Endothelial cell of umbilical vein (primary cell): ENCODE measurements around the gene MAP4K4. TPM values are rescaled to one million over a fixed set of nuclear protein-coding genes. Genes with fewer than 3 reads are reported as not detected.

Source experiments
- BruUV-seq: library from RNA; stranded (reverse); fragments of 400-500 nt; replicated peaks from 2 replicates; lab custom pipeline; 2021; lab: Mats Ljungman, UMichigan
- CTCF ChIA-PET: fragments of 300-600, 350-600 bp; sonication (Branson Sonifier 250); formaldehyde crosslinking; loops from one replicate; lab custom pipeline; 2021; ENCODE audit warnings: antibody characterized with exemption, inconsistent platforms; lab: Charles Lee
- POLR2A ChIA-PET: fragments of 300-600, 350-600 bp; sonication (Branson Sonifier 250); formaldehyde crosslinking; loops from one replicate; lab custom pipeline; 2021; ENCODE audit warnings: antibody characterized with exemption, inconsistent platforms; lab: Charles Lee
- DNase-seq: peaks from one replicate; pipeline ENCODE4 v3.0.0-alpha.2; 2011; ENCODE audit warnings: low read depth, low spot score
- FAIRE-seq: peaks from 2 replicates; lab custom pipeline; 2011; peaks lifted over from hg19 to GRCh38; lab: Jason Lieb, UNC
- H2AFZ ChIP-seq: 2 replicates; pipeline ENCODE4 v1.6.0; 2012; ENCODE audit warnings: low read depth, low read length, control low read depth, inconsistent platforms
- H3K27ac ChIP-seq: 2 replicates; pipeline ENCODE4 v1.5.1; 2011; ENCODE audit warnings: low read depth, mild to moderate bottlenecking, control low read depth, low read length, moderate library complexity; ENCODE audit not compliant: insufficient read depth
- H3K27me3 ChIP-seq, 2 experiments: 2 replicates each; pipeline versions ENCODE4 v1.6.0 to v1.6.1; 2011; ENCODE audit warnings: low read length in 2 of 2, mixed read lengths in 1 of 2; ENCODE audit not compliant: control insufficient read depth in 2 of 2, insufficient read depth in 2 of 2
- H3K36me3 ChIP-seq, 2 experiments: 2 replicates in 1 of 2; 3 replicates in 1 of 2; pipeline ENCODE4 v1.5.1; 2011; ENCODE audit warnings: low read length in 2 of 2, mild to moderate bottlenecking in 1 of 2, moderate library complexity in 1 of 2; ENCODE audit not compliant: control insufficient read depth in 2 of 2, insufficient read depth in 2 of 2; ENCODE audit errors: extremely low read depth in 1 of 2
- H3K4me1 ChIP-seq: 3 replicates; pipeline ENCODE4 v1.5.1; 2011; ENCODE audit warnings: mild to moderate bottlenecking, low read length; ENCODE audit not compliant: control insufficient read depth, insufficient read depth; ENCODE audit errors: extremely low read depth
- H3K4me2 ChIP-seq: 2 replicates; pipeline ENCODE4 v1.6.1; 2011; ENCODE audit warnings: low read length, control low read depth, mixed read lengths; ENCODE audit not compliant: insufficient read depth
- H3K4me3 ChIP-seq, 3 experiments: fragments of 200-600 bp in 1 of 3; sonication (generic), shearing (Covaris generic) in 1 of 3; replicated peaks in 1 of 3; 2 replicates each; pipeline ENCODE4 v1.5.1; 2011 to 2016; ENCODE audit warnings: control low read depth in 3 of 3, low read length in 3 of 3, mild to moderate bottlenecking in 2 of 3, inconsistent platforms in 1 of 3, low read depth in 1 of 3, moderate library complexity in 1 of 3; ENCODE audit not compliant: insufficient read depth in 1 of 3
- H3K79me2 ChIP-seq: 2 replicates; pipeline ENCODE4 v1.6.0; 2012; ENCODE audit warnings: low read length, inconsistent platforms; ENCODE audit not compliant: control insufficient read depth, insufficient read depth
- H3K9ac ChIP-seq: replicated peaks from 2 replicates; pipeline ENCODE3; 2011; ENCODE audit warnings: low read length, control low read depth; ENCODE audit not compliant: insufficient read depth; ENCODE audit errors: extremely low read depth
- H3K9me1 ChIP-seq: replicated peaks from 3 replicates; pipeline ENCODE4 v1.6.0; 2011; ENCODE audit warnings: mild to moderate bottlenecking, low read length; ENCODE audit not compliant: control insufficient read depth, insufficient read depth; ENCODE audit errors: extremely low read depth
- H3K9me3 ChIP-seq: replicated peaks from 2 replicates; pipeline ENCODE4 v1.5.1; 2012; ENCODE audit warnings: low read length, inconsistent platforms; ENCODE audit not compliant: control insufficient read depth, insufficient read depth
- H4K20me1 ChIP-seq: replicated peaks from 2 replicates; pipeline ENCODE3; 2011; ENCODE audit warnings: mild to moderate bottlenecking, low read length; ENCODE audit not compliant: control insufficient read depth, insufficient read depth; ENCODE audit errors: extremely low read depth
- CTCF ChIP-seq, 2 donors: IDR thresholded peaks; 1 replicate in 1 of 2; 2 replicates in 1 of 2; pipeline ENCODE4 v1.5.1; 2011; ENCODE audit warnings: low read length in 2 of 2, mild to moderate bottlenecking in 2 of 2, moderate library complexity in 2 of 2, control low read depth in 1 of 2, inconsistent platforms in 1 of 2, low read depth in 1 of 2; ENCODE audit not compliant: insufficient read depth in 1 of 2; ENCODE audit errors: extremely low read depth in 1 of 2
- EZH2 ChIP-seq: IDR thresholded peaks from 2 replicates; pipeline ENCODE4 v1.6.1; 2012; ENCODE audit warnings: borderline replicate concordance, low read depth, mild to moderate bottlenecking, moderate library complexity, low read length, inconsistent platforms; ENCODE audit not compliant: severe bottlenecking
- FOS ChIP-seq: IDR thresholded peaks from 2 replicates; pipeline ENCODE4 v1.6.1; 2011; ENCODE audit warnings: mild to moderate bottlenecking, low read length, moderate library complexity, borderline replicate concordance; ENCODE audit not compliant: insufficient read depth
- GATA2 ChIP-seq: IDR thresholded peaks from 2 replicates; pipeline ENCODE4 v1.7.0; 2011; ENCODE audit warnings: low read depth, mild to moderate bottlenecking, moderate library complexity, mixed read lengths, low read length; ENCODE audit not compliant: insufficient read length, insufficient read depth
- JUN ChIP-seq: IDR thresholded peaks from 2 replicates; pipeline ENCODE4 v1.6.1; 2011; ENCODE audit warnings: borderline replicate concordance, low read depth; ENCODE audit not compliant: insufficient read length, insufficient read depth
- MAX ChIP-seq: IDR thresholded peaks from 2 replicates; pipeline ENCODE4 v1.6.1; 2011; ENCODE audit not compliant: insufficient read depth, insufficient read length
- MYC ChIP-seq: IDR thresholded peaks from one replicate; pipeline ENCODE4 v1.6.1; 2011; ENCODE audit warnings: mild to moderate bottlenecking, low read depth, low read length
- POLR2A ChIP-seq: IDR thresholded peaks from 2 replicates; pipeline ENCODE4 v1.6.1; 2012; ENCODE audit warnings: low read depth, mild to moderate bottlenecking, control low read depth, low read length
- POLR2AphosphoS5 ChIP-seq: IDR thresholded peaks from 2 replicates; pipeline ENCODE4 v1.6.1; 2012; ENCODE audit warnings: low read depth, mild to moderate bottlenecking, control low read depth, low read length, moderate library complexity; ENCODE audit not compliant: insufficient read depth
- dilution Hi-C: fragments of 300-500 bp; cut with MboI; formaldehyde crosslinking; loops from one replicate; pipeline ENCODE4 v1.15.0; 2019; ENCODE audit warnings: low sequenced_read_pairs; ENCODE audit not compliant: extremely low pct_ligation_motif_present
- intact Hi-C: fragments of 100-400 bp; cut with micrococcal nuclease; formaldehyde crosslinking; loops from one replicate; pipeline ENCODE4 v1.10.0; 2022
- polyA plus RNA-seq, 4 experiments: library from polyadenylated mRNA; depleted of rRNA in 3 of 4; stranded (reverse) in 3 of 4; unstranded in 1 of 4; fragments of >200 nt; gene quantifications; 2 replicates each; pipeline versions ENCODE4 v1.2.1 to v1.2.3, GENCODE V29; 2011 to 2012; ENCODE audit warnings: missing spikeins in 1 of 4
- total RNA-seq: library from RNA; stranded (reverse); gene quantifications from 2 replicates; pipeline ENCODE4 v1.2.3, GENCODE V29; 2021

MAP4K4 gene
- total and polyA plus RNA-seq, 2 donors (not counting 3 experiments of a cell fraction or from before 2014, with no cell fraction given): 79.4 to 269 TPM

GRCh38 chr2:101743288-101743687, 45.8 kb downstream of the MAP4K4 start:
- CTCF ChIA-PET: interaction anchor here (1.0 to 2.5 kb wide), 7 partner anchors 9 to 324 kb away, joined by 3 to 11 read pairs (median 7); no protein-coding TSS in a partner anchor
- Histone ChIP-seq H3K4me1 (peaks cover 42% of the 10 kb centered on the region), H3K9ac (no peak overlapping the region), H3K9me3 (no peaks in the 10 kb centered on the region), H4K20me1 (peaks cover 8% of the 10 kb centered on the region), H3K27ac (no peak overlapping the region), H3K4me3 (no peak overlapping the region), H3K36me3 (no peaks in the 10 kb centered on the region), H2AFZ (no peak overlapping the region), H3K27me3 (no peaks in the 10 kb centered on the region), H3K79me2 (peaks cover 94% of the 10 kb centered on the region), H3K4me2 (no peak overlapping the region), H3K9me1 (no peaks in the 10 kb centered on the region)
- POLR2A ChIA-PET: no interaction called here
- FAIRE-seq (no peak), DNase-seq (no peak)
- BruUV-seq: no TSS peak
- dilution Hi-C loops: no loop called here
- no peak for TF ChIP-seq POLR2AphosphoS5
- no peak for TF ChIP-seq JUN
- TF ChIP-seq GATA2: no peak
- no peak for TF ChIP-seq FOS
- no peak for TF ChIP-seq CTCF (IDR thresholded peaks at IDR 0.05; ENCODE audit: extremely low read depth in 1 of 2, insufficient read depth in 1 of 2, low read depth in 1 of 2, low read length in 2 of 2)
- TF ChIP-seq MYC: no peak
- TF ChIP-seq EZH2: no peak
- no peak for TF ChIP-seq POLR2A
- no peak for TF ChIP-seq MAX
- intact Hi-C loops: no loop called here
